Measurements from ENCODE around the gene RPS14.

The RPS14 gene

GRCh38 chr5:150398722-150399523, 50.6 kb downstream of the RPS14 start:
- DNase-seq = no peak

GRCh38 chr5:150397782-150398721, 51.5 kb downstream of the RPS14 start:
- DNase-seq = no peak

DNA sequence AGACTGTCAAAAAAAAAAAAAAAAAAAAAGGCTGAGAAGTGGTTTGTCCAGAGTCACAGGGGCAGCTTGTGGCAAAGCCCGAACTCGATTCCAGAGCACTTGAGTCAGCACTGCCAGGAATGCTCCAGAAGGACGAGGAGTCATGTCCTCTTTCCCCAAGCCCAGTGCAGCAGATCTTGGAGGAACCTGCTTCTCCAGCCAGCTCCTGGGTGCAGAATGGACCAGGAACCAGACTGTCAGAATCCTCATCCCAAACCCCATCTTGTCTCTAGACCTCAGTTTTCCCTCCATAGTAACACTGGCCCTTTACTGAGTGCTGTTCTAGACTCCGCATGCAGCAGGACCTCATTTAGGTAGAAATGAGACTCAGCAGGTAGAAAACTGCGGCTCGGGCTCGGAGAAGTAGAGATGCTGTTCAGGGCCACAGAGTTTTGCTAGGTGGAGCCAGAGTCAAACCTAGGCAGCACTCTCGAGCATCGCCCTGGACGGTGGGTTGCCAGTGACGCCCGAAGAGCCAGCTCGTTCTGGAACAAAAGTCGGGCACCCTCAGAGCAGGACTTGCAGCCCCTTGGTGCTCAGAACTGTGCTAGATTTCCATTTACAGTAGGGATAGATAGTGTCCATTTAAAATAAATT, 52.3 kb downstream of the RPS14 start:
- DNase-seq = no peak

DNA sequence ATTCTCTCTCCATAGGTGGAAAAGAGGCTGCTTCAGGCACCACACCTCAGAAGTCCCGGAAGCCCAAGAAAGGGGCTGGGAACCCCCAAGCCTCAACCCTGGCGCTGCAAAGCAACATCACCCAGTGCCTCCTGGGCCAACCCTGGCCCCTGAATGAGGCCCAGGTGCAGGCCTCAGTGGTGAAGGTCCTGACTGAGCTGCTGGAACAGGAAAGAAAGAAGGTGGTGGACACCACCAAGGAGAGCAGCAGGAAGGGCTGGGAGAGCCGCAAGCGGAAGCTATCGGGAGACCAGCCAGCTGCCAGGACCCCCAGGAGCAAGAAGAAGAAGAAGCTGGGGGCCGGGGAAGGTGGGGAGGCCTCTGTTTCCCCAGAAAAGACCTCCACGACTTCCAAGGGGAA, 53.3 kb downstream of the RPS14 start:
- no peak for DNase-seq

DNA sequence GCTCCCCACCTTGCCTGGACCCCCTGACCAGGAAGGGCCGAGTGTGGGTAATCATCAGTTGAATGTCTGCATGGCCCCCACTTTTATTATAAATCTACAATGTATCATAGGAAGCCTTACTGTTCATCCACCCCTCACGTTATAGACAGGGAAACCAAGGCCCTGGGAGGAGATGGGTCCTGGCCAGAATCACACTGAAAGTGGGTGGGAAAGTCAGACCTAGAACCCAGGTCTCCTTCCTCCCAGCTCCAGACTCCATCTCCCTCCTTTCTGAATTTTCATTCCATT, 53.9 kb downstream of the RPS14 start:
- DNase-seq = no peak

DNA sequence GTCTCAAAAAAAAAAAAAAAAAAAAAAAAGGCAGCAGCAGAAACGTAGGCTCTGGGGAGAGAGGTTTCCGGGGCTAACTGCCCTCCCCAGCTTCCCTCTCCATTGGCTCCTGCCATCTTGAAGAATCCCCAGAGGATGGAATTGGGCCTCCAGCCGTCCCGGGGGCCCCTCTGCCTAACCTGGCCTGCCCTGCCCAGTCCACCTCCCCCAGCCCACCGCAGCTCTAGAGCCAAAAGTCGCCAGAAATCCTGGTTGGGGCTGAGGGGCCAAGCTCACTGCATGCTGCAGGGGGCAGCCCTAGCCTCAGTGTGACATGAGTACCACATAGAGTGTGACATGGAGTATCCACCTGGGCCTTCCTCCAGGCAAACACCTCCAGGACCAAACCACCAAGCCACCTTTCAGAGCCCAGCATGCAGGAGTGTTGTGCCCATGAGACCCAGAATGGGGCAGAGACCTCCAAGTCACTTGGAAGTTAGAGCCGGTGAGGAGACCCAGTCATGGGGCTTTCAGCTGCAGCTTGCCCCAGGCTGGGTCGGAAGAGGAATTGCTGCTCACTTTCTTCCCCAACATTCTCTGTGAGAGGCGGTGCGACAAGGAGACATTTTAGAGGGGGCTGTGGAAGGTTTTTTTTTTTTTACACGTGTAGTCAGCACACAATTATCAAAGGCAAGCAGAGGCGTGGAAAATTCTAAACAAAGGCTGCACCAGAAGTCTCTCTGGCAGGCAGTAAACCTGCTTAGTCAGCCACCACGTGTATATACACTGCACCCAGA, 54.4 kb downstream of the RPS14 start:
- no peak for DNase-seq

DNA sequence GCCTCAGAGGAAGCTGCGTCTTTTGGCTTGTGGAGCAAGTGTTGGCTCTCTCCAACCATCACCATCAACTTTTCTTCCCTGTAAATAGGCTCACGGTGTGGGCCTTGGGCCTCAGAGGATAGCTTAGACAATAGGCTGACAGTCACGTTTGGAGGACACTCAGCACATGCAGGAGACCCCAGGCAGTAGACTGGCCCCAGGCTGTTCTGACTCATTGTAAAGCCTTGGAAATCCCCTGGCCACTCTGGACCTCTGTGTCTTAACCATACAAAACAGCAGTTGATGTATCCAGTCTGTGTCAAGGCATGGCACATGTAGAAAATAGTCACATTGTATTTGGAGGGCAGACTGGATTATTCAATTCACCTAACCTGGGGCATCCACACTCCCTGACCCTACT, 55.4 kb downstream of the RPS14 start:
- no peak for DNase-seq

GRCh38 chr5:150393096-150393645, 56.4 kb downstream of the RPS14 start:
- DNase-seq = no peak

GRCh38 chr5:150392680-150393079, 56.9 kb downstream of the RPS14 start:
- DNase-seq = no peak
